Erythroblast (primary cell): ENCODE results near the gene TMEM187.

Experiments used
- GATA1 ChIP-seq: IDR thresholded peaks from 2 replicates; pipeline ENCODE4 v1.6.1; 2011; ENCODE audit warnings: low read depth, mild to moderate bottlenecking, control low read depth, low read length, moderate library complexity
- POLR2A ChIP-seq: IDR thresholded peaks from 2 replicates; pipeline ENCODE4 v1.6.1; 2011; ENCODE audit warnings: mild to moderate bottlenecking, low read length

- TF ChIP-seq POLR2A (no peak), GATA1 (no peak)
These were observed 48.1 kb downstream of the TMEM187 start for GRCh38 chrX:154020536-154021115.
